Activated T-cell treated with anti-CD3 and anti-CD28 coated beads for 24 hours (primary cell): Measurements from ENCODE around the gene ETV1.

Experiments
- DNase-seq: peaks from one replicate; pipeline ENCODE4 v3.0.0-alpha.2; 2020; ENCODE audit warnings: low read depth

ETV1 gene

GRCh38 chr7:13986208-13986607, 3.3 kb downstream of the ETV1 start:
- no peak for DNase-seq

- DNase-seq = no peak
These were observed 4.4 kb downstream of the ETV1 start for GRCh38 chr7:13984831-13985685.

DNA sequence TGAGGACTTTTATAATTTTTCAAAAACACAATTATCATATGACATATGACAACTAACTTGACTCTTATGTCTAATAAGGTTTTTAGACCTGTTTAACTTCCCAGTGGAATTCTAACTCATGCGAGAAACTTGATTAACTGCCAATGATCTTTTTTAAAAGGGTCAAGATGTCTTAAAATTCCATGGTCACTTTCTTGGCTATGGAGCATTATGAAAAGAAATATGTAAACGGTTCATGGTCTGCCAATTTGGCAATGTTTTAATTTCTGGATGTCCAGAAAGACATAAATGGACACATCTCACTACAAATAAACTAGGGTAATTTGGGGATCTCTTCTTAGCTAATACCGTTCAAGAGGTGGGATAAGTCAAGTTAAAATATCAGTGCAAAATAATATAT, 5.4 kb downstream of the ETV1 start:
- no peak for DNase-seq

GRCh38 chr7:13982940-13983677, 6.4 kb downstream of the ETV1 start:
- no peak for DNase-seq

GRCh38 chr7:13981070-13981469, 8.4 kb downstream of the ETV1 start:
- no peak for DNase-seq

GRCh38 chr7:13980474-13980873, 9.0 kb downstream of the ETV1 start:
- no peak for DNase-seq

GRCh38 chr7:13979671-13980435, 9.6 kb downstream of the ETV1 start:
- no peak for DNase-seq

DNA sequence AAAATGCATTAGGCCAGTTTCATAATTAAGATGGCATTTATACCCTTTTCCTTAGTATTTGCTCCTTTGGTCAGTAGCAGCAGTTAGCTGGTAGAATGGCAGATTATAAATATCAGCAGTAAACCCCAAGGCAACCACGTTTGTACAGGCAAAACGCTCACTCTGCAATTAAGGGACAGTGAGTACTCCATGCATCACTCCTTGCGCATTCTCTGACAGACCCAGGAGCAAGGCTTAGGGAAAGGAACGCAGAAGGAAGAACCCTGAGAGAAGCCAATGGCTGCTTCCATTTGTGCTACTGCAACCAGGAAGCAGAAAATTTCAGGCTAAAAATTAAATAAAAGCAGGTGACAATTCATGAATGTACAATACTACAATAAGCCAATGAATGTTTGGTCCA, 12.9 kb downstream of the ETV1 start:
- DNase-seq = no peak

DNA sequence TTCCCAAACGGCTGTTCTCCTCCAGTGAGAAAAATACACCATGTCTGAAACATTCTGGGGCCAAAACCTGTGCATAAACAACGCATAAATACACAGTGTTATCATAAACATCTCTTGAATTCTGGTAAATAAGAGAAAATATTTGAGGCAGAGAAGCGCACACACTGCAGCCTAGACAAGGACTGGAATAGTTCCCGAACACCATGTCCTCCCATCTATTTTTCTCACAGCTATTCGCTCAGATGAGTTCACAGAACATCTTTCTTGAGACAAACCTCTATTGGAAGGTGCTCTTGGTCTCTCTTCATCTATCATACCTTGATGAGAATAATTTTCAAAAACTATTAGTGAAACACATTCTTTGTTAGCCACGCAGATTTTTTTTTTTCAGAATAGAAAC, 24.4 kb downstream of the ETV1 start:
- no peak for DNase-seq

DNA sequence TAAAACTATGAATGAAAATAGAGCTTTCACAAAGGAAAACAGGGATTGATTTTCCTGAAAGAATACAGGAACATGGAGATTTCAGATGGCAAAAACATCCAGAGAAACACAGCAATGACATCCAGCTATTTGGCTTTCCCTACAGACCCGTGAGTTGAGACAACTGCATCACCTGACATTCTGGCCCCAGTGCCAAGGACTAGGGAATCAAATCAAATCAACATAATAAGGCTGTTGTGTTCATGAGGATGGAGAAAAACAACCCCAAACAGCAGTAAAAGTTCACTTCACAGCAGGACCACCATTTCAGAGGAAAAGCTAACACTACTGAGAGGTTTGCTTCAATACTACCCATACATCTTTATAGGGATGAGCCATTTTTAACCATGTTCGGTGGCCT, 25.5 kb downstream of the ETV1 start:
- no peak for DNase-seq

DNA sequence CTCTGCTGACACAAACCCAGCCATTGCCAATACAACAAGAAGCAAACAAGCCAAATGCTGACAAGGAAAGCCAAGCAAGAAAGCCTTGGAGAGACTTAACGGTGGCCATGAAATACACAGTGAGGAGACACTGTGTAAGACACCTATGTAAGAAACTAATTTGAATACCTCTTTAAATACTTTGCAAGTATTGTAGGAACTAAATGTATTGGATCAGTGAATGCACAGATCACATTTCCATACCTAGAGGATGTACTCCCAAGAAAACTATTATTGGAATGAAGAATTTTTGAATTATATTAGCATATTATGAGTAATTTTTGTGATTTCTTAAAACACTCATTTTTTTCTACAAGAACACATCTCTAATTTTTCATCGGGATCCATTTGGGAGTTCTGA, 34.0 kb downstream of the ETV1 start:
- no peak for DNase-seq

DNA sequence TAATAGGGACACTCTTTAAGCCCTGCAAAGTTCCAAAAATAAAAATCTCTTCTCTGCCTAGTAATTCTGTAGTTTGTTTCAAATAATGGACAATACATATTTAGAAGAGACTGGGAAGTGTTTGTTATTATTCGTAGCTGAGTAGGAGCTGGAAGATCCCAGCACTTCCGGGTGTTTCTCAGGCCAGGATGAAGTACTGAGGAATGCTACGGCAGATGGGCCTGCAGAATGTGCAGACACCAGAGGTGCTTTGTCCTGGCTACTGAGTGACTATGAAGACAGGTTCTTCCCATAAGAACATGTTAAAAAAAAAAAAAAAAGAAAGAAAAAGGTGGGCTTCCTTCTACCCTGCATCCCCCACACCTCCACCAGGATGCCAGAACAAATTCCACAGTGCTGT, 36.1 kb downstream of the ETV1 start:
- DNase-seq = no peak

- no peak for DNase-seq
These were observed 36.5 kb downstream of the ETV1 start for GRCh38 chr7:13952921-13953320.

GRCh38 chr7:13949939-13950338, 39.5 kb downstream of the ETV1 start:
- DNase-seq = no peak

DNA sequence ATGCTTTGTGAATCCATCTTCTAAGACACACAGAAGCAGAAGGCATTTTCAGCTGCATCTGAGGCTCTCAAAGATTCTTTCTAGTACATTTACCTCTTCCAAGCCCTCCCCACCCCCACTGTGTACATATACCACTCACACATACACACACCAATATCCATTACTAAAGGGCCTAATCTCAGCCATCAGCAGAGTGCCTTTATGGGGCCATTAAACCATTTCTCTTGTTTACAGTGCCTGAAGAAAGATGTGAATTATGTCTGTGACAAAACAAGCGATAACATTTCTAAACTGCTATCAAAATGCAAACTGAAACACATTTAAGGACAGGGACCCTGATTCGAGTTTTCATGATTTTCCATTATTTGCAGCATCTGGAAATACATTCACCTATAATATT, 40.0 kb downstream of the ETV1 start:
- no peak for DNase-seq

- DNase-seq = no peak
These were observed 41.3 kb downstream of the ETV1 start for GRCh38 chr7:13948019-13948801.

DNA sequence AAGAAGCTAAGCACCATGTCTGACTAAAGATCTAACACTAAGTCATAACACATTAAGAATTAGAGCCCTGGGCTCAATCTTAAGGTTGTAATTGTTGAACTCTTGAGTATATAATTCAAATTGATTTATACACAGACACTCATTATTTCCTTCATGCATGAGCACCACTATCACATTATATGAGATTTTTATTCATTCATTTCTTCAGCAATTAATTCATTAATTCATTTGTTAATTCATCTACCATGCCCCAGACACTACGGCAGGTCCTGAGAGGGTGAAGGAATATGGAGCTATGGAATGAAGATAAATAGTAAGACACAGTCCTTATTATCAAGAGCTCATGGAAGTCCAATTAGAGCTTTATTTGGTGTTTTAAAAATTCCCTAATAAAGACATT, 41.9 kb downstream of the ETV1 start:
- DNase-seq = no peak

DNA sequence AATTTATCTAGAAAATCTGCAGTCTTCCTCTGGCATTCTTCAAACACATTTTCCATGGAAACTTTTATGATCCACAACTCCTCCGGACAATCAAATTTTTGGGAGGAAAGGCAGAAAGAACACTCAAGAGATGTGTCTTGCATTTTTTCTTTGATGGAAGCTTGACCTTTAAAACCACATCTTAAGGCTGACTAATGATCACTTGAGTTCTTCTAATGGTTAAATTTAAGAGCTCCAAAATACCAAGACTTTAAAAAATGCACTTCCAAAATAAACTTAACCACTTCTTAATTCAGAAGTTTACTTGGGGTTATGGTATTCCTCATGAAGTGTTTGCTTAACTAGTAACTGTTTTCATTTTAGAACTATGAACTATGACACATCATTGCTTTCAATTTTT, 43.3 kb downstream of the ETV1 start:
- DNase-seq = no peak

DNA sequence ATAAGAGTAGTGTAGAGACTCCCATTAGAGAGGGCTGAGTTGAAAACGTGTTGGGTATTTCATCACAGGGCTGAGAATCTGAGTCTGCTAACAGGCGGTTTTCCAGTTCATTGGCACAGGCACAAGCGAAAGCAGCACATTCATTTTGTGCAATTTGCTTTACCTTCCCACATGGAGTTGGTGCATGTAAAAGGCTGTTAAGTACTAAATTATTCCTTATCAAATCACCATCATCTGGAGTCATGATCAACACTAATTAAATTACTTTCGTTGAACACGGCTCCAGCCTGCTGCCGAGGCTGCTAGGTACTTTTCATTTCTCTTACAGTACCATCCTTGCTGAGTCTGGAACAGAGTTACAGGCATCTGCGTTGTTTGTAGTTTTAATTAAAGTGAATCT, 43.8 kb downstream of the ETV1 start:
- DNase-seq = no peak

DNA sequence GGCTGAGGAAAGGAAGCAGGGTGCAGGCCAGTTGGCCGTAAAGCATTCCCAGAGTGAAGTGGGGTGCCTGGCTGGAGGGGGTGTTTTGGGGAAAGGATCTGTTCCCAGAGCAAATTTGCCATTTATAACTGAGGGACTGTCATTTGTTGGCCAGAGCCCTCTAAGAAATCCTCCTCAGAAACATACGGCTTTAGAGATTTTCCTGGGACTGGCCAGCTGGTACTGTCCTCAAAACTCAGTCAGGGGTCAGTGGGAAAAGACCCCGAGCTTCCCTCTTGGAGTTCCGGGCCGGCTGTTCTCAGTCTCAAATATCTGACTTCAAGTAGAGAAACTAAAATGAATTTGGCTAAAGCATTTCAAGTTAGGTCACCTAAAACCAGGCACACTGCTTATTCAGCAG, 55.9 kb downstream of the ETV1 start:
- DNase-seq = no peak

- no peak for DNase-seq
These were observed 56.4 kb downstream of the ETV1 start for GRCh38 chr7:13933091-13933490.

GRCh38 chr7:13932131-13932530, 57.3 kb downstream of the ETV1 start:
- DNase-seq = no peak
